Thymus (tissue), 11 donors: ENCODE results near the gene ADAMTS14. TPM values are rescaled to one million over a fixed set of nuclear protein-coding genes. Genes with fewer than 3 reads are reported as not detected.

Experiments used
- DNase-seq, 9 donors: peaks; one replicate each; pipeline ENCODE4 v3.0.0-alpha.2; 2013; ENCODE audit warnings: low spot score in 9 of 9, low read depth in 6 of 9, missing footprints in 1 of 9
- H3K27ac ChIP-seq, 2 donors: one replicate each; pipeline ENCODE4 v1.5.1; 2013; ENCODE audit warnings: control low read depth in 1 of 2, low read depth in 1 of 2, low read length in 1 of 2, mild to moderate bottlenecking in 1 of 2, moderate library complexity in 1 of 2
- H3K27me3 ChIP-seq, 2 donors: one replicate each; pipeline ENCODE4 v1.5.1; 2013; ENCODE audit warnings: low read length in 1 of 2; ENCODE audit not compliant: control insufficient read depth in 2 of 2, insufficient read depth in 1 of 2
- H3K36me3 ChIP-seq, 2 donors: one replicate each; pipeline ENCODE4 v1.5.1; 2013; ENCODE audit warnings: low read length in 1 of 2, mild to moderate bottlenecking in 1 of 2, moderate library complexity in 1 of 2; ENCODE audit not compliant: control insufficient read depth in 2 of 2, insufficient read depth in 2 of 2
- H3K4me1 ChIP-seq, 2 donors: one replicate each; pipeline ENCODE4 v1.5.1; 2013; ENCODE audit warnings: low read length in 2 of 2; ENCODE audit not compliant: control insufficient read depth in 2 of 2, insufficient read depth in 2 of 2
- H3K4me3 ChIP-seq, 2 donors: one replicate each; pipeline ENCODE4 v1.5.1; 2013; ENCODE audit warnings: low read length in 2 of 2, control low read depth in 1 of 2, mild to moderate bottlenecking in 1 of 2
- H3K9me3 ChIP-seq, 2 donors: one replicate each; pipeline ENCODE4 v1.5.1; 2013; ENCODE audit warnings: low read length in 1 of 2, mild to moderate bottlenecking in 1 of 2; ENCODE audit not compliant: control insufficient read depth in 2 of 2, insufficient read depth in 1 of 2
- WGBS: extraction: QIAGEN DNeasy Blood & Tissue Kit; methylation state at CpG from one replicate; pipeline ENCODE4 v1.1.7; 2013; 5-methylcytosine and 5-hydroxymethylcytosine counted together
- polyA plus RNA-seq: library from polyadenylated mRNA; stranded (reverse); fragments of 200-250 nt; gene quantifications from one replicate; pipeline ENCODE4 v1.2.3, GENCODE V29; 2013
- total RNA-seq: library from RNA; stranded (reverse); fragments of 120-200 nt; gene quantifications from one replicate; pipeline ENCODE4 v1.2.4, GENCODE V29; 2013
- donor health status: healthy.

The ADAMTS14 gene
- total and polyA plus RNA-seq, 2 donors: 1.2 to 1.8 TPM

GRCh38 chr10:70779511-70780369, 107.4 kb downstream of the ADAMTS14 start:
- H3K27ac ChIP-seq: peak overlapping the region; percentile 33 to 59
- H3K27me3 ChIP-seq: no peaks in the 10 kb centered on the region
- H3K4me1 ChIP-seq: peaks cover 0 to 13% of the 10 kb centered on the region in 2 donors
- H3K9me3 ChIP-seq: no peaks in the 10 kb centered on the region
- WGBS: 93% methylated on average over 16 of the region's 16 CpGs
- no peaks in the 10 kb centered on the region for H3K36me3 ChIP-seq
- DNase-seq: no peak
- H3K4me3 ChIP-seq: peak overlapping the region in 1 of 2 donors; percentile 36

GRCh38 chr10:70780370-70780760, 108.1 kb downstream of the ADAMTS14 start:
- Histone ChIP-seq H3K4me1 (peaks cover 0 to 17% of the 10 kb centered on the region in 2 donors), H3K36me3 (no peaks in the 10 kb centered on the region), H3K9me3 (no peaks in the 10 kb centered on the region), H3K27me3 (no peaks in the 10 kb centered on the region), H3K4me3 (peak overlapping the region in 1 of 2 donors; percentile 36), H3K27ac (peak overlapping the region in 1 of 2 donors; percentile 35)
- WGBS: 95% methylated on average over 9 of the region's 9 CpGs
- DNase-seq: no peak

GRCh38 chr10:70780772-70781171, 108.5 kb downstream of the ADAMTS14 start:
- Histone ChIP-seq H3K4me1 (peaks cover 0 to 17% of the 10 kb centered on the region in 2 donors), H3K27ac (peak overlapping the region in 1 of 2 donors; percentile 53)
- WGBS: 95% methylated on average over 4 of the region's 4 CpGs

GRCh38 chr10:70781461-70782051, 109.2 kb downstream of the ADAMTS14 start:
- peaks cover 2 to 22% of the 10 kb centered on the region in 2 donors for H3K4me1 ChIP-seq
- no peak for DNase-seq
- peak overlapping the region in 1 of 2 donors; percentile 48 for H3K27ac ChIP-seq
- H3K36me3 ChIP-seq: no peaks in the 10 kb centered on the region
- 97% methylated on average over 8 of the region's 8 CpGs for WGBS
- peak overlapping the region in 1 of 2 donors; percentile 36 for H3K4me3 ChIP-seq
- H3K27me3 ChIP-seq: no peaks in the 10 kb centered on the region
- H3K9me3 ChIP-seq: no peaks in the 10 kb centered on the region

More at GRCh38 chr10:70780772-70781171, 108.5 kb downstream of the ADAMTS14 start:
- H3K27me3 ChIP-seq: no peaks in the 10 kb centered on the region
- peak overlapping the region in 1 of 2 donors; percentile 36 for H3K4me3 ChIP-seq
- DNase-seq: no peak
- H3K9me3 ChIP-seq: no peaks in the 10 kb centered on the region
- no peaks in the 10 kb centered on the region for H3K36me3 ChIP-seq

- peak overlapping the region in 1 of 2 donors; percentile 36 for H3K4me3 ChIP-seq
- DNase-seq: peak in 2 of 9 donors; percentile 25 to 29
- peak overlapping the region in 1 of 2 donors; percentile 51 for H3K27ac ChIP-seq
- H3K36me3 ChIP-seq: no peaks in the 10 kb centered on the region
- H3K4me1 ChIP-seq: peaks cover 2 to 27% of the 10 kb centered on the region in 2 donors
- H3K9me3 ChIP-seq: no peaks in the 10 kb centered on the region
- WGBS: 55% methylated on average over 4 of the region's 4 CpGs
- no peaks in the 10 kb centered on the region for H3K27me3 ChIP-seq
Measured at GRCh38 chr10:70782086-70782745, 109.9 kb downstream of the ADAMTS14 start.

- Histone ChIP-seq H3K4me1 (peaks cover 2 to 27% of the 10 kb centered on the region in 2 donors), H3K27ac (peak overlapping the region in 1 of 2 donors; percentile 38), H3K27me3 (no peaks in the 10 kb centered on the region), H3K4me3 (no peak overlapping the region), H3K9me3 (no peaks in the 10 kb centered on the region), H3K36me3 (no peaks in the 10 kb centered on the region)
- DNase-seq: no peak
- 76% methylated on average over 11 of the region's 11 CpGs for WGBS
Measured at GRCh38 chr10:70782746-70783680, 110.7 kb downstream of the ADAMTS14 start.

GRCh38 chr10:70784016-70784415, 111.7 kb downstream of the ADAMTS14 start:
- Histone ChIP-seq H3K4me1 (peaks cover 2 to 27% of the 10 kb centered on the region in 2 donors), H3K27me3 (no peaks in the 10 kb centered on the region), H3K27ac (no peak overlapping the region)

GRCh38 chr10:70784471-70784870, 112.2 kb downstream of the ADAMTS14 start:
- DNase-seq: no peak
- WGBS: 78% methylated on average over 2 of the region's 2 CpGs
- Histone ChIP-seq H3K4me3 (no peak overlapping the region), H3K9me3 (no peaks in the 10 kb centered on the region), H3K36me3 (no peaks in the 10 kb centered on the region), H3K27ac (no peak overlapping the region), H3K27me3 (no peaks in the 10 kb centered on the region), H3K4me1 (peaks cover 2 to 27% of the 10 kb centered on the region in 2 donors)

More at GRCh38 chr10:70784016-70784415, 111.7 kb downstream of the ADAMTS14 start:
- no peak for DNase-seq
- Histone ChIP-seq H3K9me3 (no peaks in the 10 kb centered on the region), H3K4me3 (no peak overlapping the region), H3K36me3 (no peaks in the 10 kb centered on the region)
- 75% methylated on average over 5 of the region's 5 CpGs for WGBS
